ENCODE results near the gene ABCA3.

ABCA3 gene

DNA sequence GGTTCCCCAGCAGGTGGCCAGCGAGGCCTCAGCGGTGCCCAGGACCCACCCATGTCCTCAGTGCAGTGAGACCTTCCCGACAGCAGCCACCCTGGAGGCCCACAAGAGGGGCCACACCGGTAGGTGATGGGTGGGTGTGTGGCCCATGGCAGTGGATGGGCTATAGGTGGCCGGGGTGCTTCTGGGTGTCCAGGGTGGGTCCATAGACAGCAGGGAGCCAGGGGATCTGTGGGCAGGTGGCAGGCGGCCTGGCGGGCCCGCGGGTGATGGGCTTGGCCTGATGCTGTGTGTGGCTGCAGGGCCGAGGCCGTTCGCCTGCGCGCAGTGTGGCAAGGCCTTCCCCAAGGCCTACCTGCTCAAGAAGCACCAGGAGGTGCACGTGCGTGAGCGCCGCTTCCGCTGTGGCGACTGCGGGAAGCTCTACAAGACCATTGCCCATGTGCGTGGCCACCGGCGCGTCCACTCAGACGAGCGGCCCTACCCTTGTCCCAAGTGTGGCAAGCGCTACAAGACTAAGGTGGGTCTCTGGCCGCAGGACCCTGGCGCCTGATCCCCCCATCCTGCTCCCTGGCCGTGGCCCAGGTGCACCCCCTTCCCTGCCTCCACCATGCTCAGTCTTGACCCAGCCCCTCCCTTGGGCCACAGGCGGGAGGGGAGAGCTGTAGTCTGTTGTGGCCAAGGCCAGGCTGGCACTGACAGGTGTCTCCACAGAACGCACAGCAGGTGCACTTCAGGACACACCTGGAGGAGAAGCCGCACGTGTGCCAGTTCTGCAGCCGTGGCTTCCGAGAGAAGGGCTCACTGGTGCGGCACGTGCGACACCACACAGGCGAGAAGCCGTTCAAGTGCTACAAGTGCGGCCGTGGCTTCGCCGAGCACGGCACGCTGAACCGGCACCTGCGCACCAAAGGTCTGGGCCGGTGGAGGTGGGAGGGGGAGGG is 106.4 kb downstream of the ABCA3 start:
- FAIRE-seq = no peak
- no peak for TF ChIP-seq TAF1 (IDR thresholded peaks at IDR 0.05; ENCODE audit: low read depth, low read length)
- no peak for TF ChIP-seq PAX5 (IDR thresholded peaks at IDR 0.05; ENCODE audit: insufficient read depth, low read length, severe bottlenecking)
- no peak for TF ChIP-seq SPI1 (IDR thresholded peaks at IDR 0.05; ENCODE audit: low read depth, low read length)
- peak; percentile 53; the same call in 1 of the 2 replicates for TF ChIP-seq POLR2AphosphoS5 (IDR thresholded peaks at IDR 0.05; ENCODE audit: low read depth, low read length)
- DNase-seq (ENCODE audit: insufficient read length, low spot score) = no peak

DNA sequence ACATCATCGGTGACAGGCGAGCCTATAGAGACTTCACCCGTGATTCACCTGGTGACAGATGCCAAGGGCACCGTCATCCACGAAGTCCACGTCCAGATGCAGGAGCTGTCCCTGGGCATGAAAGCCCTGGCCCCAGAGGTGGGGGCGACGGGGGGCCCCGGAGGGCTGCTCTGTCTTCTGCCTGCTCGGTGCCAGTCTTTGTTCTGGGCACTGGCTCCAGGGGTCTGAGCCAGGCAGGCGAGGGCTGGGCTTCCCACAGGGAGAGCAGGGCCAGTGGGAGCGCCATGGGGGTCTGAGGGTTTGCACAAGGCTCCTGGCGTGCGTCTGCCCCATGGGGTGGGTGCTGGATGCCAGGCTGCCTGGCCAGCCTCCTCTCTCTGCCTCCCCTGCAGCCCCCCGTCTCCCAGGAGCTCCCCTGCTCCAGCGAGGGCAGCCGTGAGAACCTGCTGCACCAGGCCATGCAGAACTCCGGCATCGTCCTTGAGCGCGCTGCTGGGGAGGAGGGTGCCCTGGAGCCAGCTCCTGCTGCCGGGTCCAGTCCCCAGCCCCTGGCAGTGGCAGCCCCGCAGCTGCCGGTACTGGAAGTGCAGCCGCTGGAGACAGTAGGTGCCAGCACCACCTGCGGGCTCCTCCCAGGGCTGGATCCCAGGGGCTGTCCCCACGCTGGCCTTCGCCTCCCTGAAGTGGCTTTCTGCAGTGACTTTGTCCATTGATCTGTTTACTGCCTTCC is 107.3 kb downstream of the ABCA3 start:
- no peak for TF ChIP-seq PAX5 (IDR thresholded peaks at IDR 0.05; ENCODE audit: insufficient read depth, low read length, severe bottlenecking)
- no peak for TF ChIP-seq POLR2AphosphoS5 (IDR thresholded peaks at IDR 0.05; ENCODE audit: low read depth, low read length)
- TF ChIP-seq SPI1 (IDR thresholded peaks at IDR 0.05; ENCODE audit: low read depth, low read length) = no peak
- no peak for TF ChIP-seq TAF1 (IDR thresholded peaks at IDR 0.05; ENCODE audit: low read depth, low read length)
- no peak for TF ChIP-seq POLR2A (IDR thresholded peaks at IDR 0.05; ENCODE audit: low read depth, low read length)
- TF ChIP-seq POU2F2 (IDR thresholded peaks at IDR 0.05; ENCODE audit: low read depth, low read length) = no peak
- DNase-seq (ENCODE audit: insufficient read length, low spot score) (no peak), FAIRE-seq (no peak)

DNA sequence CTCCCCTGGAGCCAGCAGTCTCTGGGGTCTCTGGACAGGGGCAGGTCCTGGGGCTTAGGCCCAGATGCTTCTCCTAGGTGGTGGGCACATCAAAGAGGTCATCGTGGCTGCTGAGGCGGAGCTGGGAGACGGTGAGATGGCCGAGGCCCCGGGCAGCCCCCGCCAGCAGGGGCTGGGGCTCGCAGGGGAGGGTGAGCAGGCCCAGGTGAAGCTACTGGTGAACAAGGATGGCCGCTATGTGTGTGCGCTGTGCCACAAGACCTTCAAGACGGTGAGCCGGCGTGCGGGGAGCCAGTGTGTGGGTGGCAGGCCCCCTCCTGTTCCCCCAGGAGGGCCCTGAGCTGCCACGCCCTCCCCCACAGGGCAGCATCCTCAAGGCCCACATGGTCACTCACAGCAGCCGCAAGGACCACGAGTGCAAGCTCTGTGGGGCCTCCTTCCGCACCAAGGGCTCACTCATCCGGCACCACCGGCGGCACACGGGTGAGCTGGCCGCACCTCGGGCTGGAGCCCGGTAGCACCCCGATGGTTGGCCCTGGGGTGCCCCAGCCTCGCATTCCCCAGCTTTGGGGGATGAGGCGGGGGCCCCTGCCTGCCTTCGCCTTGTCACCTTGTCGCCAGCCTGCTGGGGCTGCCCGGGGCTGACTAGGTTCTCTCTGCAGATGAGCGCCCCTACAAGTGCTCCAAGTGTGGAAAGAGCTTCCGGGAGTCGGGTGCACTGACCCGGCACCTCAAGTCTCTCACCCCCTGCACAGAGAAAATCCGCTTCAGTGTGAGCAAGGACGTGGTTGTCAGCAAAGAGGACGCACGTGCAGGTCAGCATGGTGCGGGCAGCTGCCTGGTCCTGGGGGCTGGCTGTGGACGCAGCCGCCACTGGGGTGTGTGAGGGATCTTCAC is 108.2 kb downstream of the ABCA3 start:
- TF ChIP-seq POLR2AphosphoS5 (IDR thresholded peaks at IDR 0.05; ENCODE audit: low read depth, low read length) (0 out of 2 replicates have a peak, but pooled peaks have one; percentile 25), SPI1 (IDR thresholded peaks at IDR 0.05; ENCODE audit: low read depth, low read length) (no peak), TAF1 (IDR thresholded peaks at IDR 0.05; ENCODE audit: low read depth, low read length) (no peak)
- DNase-seq (ENCODE audit: insufficient read length, low spot score) (no peak), FAIRE-seq (no peak)

DNA sequence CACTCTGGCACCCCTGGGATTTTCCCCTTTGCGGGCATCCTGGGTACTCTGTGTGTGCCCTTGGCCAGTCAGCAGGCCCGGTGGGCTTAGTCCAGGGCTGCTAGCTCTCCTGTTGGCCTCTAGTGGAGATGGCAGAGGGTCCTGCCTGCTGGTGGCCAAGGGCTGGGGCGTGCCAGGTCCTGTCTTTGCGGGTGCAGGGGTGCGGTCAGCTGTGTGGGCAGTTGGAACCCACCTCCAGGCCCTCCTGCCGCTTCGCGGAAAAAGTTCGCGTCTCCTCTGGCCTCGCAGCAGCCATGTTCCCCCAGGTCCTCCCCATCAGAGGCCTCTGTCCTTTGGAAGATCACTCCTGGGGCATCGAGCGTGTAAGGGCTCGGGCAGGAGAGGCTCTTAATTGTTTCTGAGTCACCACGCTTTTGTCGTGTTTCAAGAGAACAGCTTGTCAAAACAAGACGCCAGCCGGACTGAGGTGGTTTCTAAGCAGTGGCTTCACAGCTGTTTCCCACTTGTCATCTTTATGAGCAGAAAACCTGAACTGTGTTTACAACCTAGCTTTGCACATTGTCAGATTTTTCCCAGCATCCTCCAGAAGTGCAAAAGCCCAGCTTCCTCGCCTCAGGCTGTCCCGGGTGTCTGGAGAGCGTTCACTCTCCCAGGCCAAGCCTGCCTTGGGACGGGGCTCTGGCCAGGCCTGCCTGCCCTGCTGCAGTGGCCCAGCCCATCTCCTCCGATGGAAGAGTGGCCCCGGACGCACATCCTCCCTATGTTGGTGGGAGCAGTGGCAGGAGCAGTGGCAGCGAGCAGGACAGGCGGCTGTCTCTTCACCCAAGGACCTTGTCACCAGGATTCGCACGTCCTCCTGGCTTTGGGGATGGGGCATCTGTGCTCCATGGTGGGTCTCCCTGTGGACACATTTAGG is 109.3 kb downstream of the ABCA3 start:
- no peak for FAIRE-seq
- no peak for DNase-seq (ENCODE audit: insufficient read length, low spot score)
- no peak for TF ChIP-seq POU2F2 (IDR thresholded peaks at IDR 0.05; ENCODE audit: low read depth, low read length)
- no peak for TF ChIP-seq PAX5 (IDR thresholded peaks at IDR 0.05; ENCODE audit: insufficient read depth, low read length, severe bottlenecking)
- no peak for TF ChIP-seq POLR2AphosphoS5 (IDR thresholded peaks at IDR 0.05; ENCODE audit: low read depth, low read length)
- TF ChIP-seq POLR2A (IDR thresholded peaks at IDR 0.05; ENCODE audit: low read depth, low read length) = no peak
- TF ChIP-seq SPI1 (IDR thresholded peaks at IDR 0.05; ENCODE audit: low read depth, low read length) = no peak
- TF ChIP-seq TAF1 (IDR thresholded peaks at IDR 0.05; ENCODE audit: low read depth, low read length) = no peak

DNA sequence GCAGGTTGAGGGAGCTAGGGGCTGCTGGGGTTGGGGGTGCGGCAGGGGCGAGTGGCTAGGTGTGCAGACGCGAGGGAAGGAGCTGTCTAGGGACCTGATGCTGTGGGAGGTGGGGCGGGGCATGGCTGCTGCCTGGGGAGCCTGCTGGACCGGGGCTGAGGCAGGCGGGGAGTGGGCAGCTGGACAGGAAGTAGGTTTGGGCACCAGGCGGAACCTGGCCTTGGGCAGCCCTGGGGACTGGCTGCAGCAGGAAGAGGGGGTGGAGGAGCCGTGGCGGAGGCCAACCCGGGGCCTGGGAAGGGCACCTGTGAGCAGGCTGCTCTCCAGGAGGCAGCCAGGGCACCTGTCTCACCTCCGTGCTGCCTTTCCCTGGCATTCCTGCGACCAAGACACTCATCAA is 110.2 kb downstream of the ABCA3 start:
- TF ChIP-seq SPI1 (IDR thresholded peaks at IDR 0.05; ENCODE audit: low read depth, low read length) = no peak

DNA sequence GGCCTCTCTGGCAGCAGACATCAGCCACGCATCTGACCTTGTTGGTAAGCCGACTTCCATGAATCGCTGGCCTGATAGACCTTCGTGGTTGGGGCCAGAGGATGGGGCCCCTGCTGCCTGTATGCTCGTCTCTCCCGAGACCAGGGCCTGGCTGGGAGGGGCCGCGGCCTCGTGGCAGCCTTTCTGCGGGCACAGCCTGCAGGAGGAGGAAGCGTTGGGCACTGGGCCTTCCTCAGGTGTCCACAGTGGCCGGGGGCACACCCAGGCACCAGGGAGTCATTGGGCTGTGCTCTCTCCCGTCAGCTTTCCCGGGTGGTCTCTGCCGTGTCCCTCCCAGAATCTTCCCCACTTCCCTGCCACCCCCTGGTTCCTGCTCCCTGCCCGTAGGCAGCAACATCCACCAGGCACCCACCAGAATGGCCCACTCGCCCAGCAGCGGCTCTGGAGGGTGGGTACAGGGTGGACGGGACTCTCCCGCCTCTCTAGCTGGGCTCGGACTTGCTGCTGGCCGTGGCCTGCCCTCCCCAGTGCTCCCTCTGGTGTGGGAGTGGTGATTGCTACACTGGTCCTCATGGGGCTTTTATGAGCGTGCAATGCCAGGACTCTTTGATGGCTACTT is 110.8 kb downstream of the ABCA3 start:
- no peak for FAIRE-seq
- no peak for DNase-seq (ENCODE audit: insufficient read length, low spot score)
- TF ChIP-seq SPI1 (IDR thresholded peaks at IDR 0.05; ENCODE audit: low read depth, low read length) = no peak
- TF ChIP-seq PAX5 (IDR thresholded peaks at IDR 0.05; ENCODE audit: insufficient read depth, low read length, severe bottlenecking) = no peak
- no peak for TF ChIP-seq POLR2AphosphoS5 (IDR thresholded peaks at IDR 0.05; ENCODE audit: low read depth, low read length)
- TF ChIP-seq TAF1 (IDR thresholded peaks at IDR 0.05; ENCODE audit: low read depth, low read length) = no peak
- no peak for TF ChIP-seq POLR2A (IDR thresholded peaks at IDR 0.05; ENCODE audit: low read depth, low read length)
- TF ChIP-seq POU2F2 (IDR thresholded peaks at IDR 0.05; ENCODE audit: low read depth, low read length) = no peak

More for the DNA sequence above, 110.2 kb downstream of the ABCA3 start:
- FAIRE-seq = no peak
- no peak for DNase-seq (ENCODE audit: insufficient read length, low spot score)

DNA sequence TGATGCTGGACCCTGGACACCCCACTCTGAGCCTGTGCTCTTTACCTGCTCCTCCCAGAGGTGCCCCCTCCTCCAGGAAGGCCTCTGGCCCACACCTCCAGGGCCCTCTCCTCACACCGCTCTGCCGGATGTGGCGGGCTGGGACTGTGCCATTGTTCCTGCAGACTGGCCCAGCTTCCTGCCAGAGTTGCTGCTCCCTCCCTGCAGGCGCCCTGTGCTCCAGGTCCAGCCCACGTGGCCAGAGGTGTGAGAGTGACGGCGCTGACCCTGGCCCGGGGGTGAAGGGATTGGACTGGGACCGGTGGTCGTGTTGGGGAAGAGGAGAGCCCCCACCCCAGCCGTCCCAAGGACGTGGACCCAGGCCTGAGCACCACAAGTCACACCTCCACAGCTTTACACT is 111.4 kb downstream of the ABCA3 start:
- DNase-seq (ENCODE audit: insufficient read length, low spot score) (no peak), FAIRE-seq (no peak)
- no peak for TF ChIP-seq POLR2AphosphoS5 (IDR thresholded peaks at IDR 0.05; ENCODE audit: low read depth, low read length)

DNA sequence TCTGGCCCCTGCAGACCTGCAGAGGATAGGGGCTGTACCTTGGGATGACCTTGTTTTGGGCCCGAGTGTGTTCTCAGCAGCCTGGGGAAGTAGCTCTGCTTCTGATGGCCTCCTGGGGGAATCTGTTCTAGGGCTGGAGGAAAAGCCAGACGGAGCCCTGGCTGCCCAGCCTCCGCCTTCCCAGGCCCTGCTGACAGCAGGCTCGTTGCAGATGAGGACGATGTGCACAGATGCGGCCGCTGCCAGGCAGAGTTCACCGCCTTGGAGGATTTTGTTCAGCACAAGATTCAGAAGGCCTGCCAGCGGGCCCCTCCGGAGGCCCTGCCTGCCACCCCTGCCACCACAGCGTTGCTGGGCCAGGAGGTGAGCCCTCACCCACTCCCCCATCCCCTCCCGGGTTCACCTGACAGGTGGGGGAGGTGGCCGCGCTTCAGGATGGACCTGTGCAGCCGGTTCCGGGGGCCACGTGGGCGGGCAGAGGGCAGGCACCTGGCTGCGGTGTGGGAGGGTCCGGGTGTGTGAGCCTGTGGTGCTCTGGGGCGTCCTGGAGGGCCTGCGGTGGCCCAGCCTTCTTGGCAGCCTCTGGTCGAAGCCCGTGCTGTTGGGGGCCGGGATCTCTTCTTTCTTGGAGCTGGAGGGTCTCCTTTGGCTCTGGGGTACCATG is 112.2 kb downstream of the ABCA3 start:
- no peak for FAIRE-seq
- TF ChIP-seq TAF1 (IDR thresholded peaks at IDR 0.05; ENCODE audit: low read depth, low read length) (no peak), PAX5 (IDR thresholded peaks at IDR 0.05; ENCODE audit: insufficient read depth, low read length, severe bottlenecking) (no peak), POLR2AphosphoS5 (IDR thresholded peaks at IDR 0.05; ENCODE audit: low read depth, low read length) (no peak), POU2F2 (IDR thresholded peaks at IDR 0.05; ENCODE audit: low read depth, low read length) (no peak), SPI1 (IDR thresholded peaks at IDR 0.05; ENCODE audit: low read depth, low read length) (no peak), POLR2A (IDR thresholded peaks at IDR 0.05; ENCODE audit: low read depth, low read length) (no peak)

More for the DNA sequence above, 112.2 kb downstream of the ABCA3 start:
- no peak for DNase-seq (ENCODE audit: insufficient read length, low spot score)

All from GM12891 (cell line).